NCI-H446 treated with DMSO at 0.1 percent for 48 hours (cell line): ENCODE data around the gene GLRX5.

Source experiments
- DNase-seq: peaks from one replicate; lab custom pipeline; 2025; lab: John Stamatoyannopoulos, UW

The GLRX5 gene

DNA sequence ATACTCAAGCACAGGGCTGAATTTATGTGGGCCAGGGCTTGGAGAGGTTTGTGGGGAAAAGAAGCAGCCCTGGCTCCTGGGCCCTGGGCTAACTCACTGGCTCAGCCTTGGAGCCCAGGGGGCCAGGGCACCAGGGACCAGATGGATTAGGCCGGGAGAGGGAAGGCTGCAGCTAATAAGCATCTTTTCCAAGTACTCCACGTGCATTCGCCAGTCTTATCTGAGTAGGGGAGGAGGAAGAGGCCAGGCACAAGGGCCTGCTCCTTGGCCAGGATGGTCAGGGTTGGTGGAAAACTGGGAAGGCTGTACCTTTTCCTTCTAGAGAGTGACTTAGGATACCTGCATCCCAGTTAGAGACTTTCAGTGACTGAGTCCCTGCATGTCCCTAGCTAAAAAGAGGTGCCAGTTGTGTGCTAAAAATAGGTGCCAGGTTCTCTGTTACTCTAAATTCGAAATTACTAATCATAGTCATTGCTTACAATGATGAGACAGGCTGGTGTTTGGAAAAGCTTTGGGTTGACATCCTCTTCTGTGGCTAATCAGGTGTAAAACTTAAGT lies 1.3 kb downstream of the GLRX5 start:
- no peak for DNase-seq

DNA sequence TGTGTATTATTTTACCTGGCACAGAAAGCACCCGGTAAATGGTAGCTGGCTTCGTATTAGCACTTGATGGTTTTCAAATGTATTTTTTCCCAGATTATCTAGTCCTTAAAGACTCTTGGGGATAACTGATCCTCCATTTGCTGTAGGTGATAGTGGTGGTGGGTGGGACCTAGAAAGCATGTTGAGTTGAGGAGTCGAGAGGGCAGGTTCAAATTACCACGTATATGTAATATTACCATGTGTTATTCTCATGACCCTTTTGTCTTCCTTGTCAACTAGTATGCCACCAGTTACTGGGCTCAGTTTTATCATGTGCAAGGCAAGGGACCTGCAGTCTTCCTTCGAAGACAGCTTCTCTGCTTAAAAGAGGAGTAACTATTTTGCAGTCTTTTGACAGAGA lies 1.8 kb downstream of the GLRX5 start:
- no peak for DNase-seq

DNA sequence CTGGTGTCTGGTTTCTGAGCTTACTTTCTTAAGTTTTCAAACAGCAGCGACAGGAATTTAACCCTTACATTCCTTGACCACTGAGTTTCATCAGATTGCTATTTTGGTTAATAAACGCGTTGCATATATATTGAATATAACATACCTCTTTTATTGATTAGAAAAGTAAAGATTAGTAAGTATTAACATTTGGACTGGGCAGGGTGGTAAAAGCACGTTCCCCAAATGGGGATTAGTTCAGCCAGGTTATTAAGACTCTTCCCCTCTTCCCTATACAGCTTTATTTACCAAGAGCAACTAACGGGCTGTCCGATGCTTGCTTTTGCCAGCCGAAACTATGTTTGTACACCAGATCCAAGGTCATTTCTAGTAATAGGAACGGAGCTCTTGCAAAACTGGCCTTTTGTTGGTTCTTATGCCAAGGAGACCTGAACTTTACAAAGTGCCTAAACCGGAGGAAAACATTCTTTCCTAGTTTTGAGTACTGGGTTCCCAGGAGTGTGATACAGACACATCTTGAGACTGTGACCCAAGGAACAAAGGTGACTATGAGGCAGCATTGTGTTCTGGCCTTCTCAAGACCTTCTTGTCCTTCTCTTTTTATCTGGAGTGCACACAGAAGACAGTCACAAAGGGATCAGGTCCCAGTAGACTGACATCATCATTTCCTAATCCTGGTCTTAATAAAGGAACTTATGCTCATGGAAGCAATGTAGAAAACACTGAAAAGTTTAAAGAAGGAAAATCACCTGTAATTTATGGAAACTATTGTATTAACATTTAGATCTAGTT lies 2.6 kb downstream of the GLRX5 start:
- DNase-seq, result no peak

DNA sequence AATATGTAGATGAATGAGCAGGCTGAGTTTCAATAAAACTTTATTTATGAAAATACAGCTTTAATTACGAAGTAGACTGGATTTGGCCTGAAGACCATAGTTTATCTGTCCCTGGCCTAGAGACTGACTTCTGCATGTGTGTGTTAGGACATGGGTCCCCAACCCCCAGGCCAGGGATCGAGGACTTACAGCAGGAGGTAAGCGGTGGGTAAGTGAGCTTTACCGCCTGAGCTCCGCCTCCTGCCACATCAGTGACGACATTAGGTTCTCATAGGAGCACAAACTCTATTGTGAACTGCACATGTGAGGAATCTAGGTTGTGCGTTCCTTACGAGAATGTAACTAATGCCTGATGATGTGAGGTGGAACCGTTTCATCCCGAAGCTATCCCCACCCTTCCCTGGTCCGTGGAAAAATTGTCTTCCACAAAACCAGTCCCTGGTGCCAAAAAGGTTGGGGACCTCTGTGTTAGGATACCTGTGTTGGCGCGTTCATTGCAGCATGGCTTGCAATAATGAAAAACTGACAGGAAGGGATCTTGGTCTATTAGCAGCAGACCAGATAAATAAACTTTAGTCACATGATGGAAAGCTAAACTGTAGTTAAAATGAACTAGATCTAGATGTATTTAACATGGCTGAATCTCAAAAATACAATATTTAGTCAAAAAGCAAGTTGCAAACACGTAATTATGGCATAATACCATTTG lies 4.1 kb downstream of the GLRX5 start:
- no peak for DNase-seq

DNA sequence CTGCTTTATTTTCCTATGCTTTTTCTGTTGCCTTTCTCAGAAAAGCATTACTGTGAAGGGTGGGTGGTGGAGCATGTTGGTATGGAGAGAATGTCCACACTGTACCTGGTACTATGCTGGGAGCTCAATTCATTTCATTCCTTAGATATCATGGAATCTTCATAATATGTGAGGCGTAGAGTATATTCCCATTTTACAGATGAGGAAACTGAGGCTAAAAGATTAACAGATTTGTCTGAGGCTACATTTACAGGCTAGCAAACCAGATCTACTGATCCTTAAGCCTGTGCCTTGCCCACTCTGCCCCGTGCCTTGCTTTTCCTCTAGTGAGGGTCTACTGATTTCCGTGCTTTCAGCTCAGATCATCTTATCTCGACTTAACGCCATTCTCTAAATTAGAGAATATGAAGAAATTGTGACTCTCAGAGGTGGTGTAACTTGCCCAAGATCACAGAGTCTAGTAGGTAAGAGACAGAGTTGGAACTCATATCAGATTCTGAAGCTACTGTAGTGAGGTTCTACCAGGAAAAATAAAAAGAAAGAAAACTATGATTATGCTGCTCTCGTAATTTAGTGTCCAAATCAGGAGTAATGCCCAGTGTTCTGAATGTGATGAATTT lies 5.5 kb downstream of the GLRX5 start:
- no peak for DNase-seq

DNA sequence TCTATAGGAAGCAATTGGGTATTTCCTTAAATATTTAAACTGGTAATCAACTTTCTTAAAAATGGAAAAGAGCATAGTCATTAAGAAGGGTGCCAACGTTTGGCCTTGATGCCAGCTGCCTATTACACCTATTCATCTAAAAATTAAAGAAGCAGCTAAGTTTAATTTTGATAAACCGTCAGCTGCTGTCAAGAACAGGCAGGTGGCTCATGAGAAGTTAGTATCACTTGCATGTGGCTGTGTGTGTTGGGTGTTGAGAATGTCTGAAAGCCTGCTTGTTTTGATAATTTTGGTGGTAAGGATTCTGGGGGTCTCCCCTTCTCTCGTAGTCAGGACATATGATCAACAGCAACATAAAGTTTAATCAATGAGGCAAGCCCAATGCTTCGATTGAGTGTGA lies 6.5 kb downstream of the GLRX5 start:
- DNase-seq, result no peak

DNA sequence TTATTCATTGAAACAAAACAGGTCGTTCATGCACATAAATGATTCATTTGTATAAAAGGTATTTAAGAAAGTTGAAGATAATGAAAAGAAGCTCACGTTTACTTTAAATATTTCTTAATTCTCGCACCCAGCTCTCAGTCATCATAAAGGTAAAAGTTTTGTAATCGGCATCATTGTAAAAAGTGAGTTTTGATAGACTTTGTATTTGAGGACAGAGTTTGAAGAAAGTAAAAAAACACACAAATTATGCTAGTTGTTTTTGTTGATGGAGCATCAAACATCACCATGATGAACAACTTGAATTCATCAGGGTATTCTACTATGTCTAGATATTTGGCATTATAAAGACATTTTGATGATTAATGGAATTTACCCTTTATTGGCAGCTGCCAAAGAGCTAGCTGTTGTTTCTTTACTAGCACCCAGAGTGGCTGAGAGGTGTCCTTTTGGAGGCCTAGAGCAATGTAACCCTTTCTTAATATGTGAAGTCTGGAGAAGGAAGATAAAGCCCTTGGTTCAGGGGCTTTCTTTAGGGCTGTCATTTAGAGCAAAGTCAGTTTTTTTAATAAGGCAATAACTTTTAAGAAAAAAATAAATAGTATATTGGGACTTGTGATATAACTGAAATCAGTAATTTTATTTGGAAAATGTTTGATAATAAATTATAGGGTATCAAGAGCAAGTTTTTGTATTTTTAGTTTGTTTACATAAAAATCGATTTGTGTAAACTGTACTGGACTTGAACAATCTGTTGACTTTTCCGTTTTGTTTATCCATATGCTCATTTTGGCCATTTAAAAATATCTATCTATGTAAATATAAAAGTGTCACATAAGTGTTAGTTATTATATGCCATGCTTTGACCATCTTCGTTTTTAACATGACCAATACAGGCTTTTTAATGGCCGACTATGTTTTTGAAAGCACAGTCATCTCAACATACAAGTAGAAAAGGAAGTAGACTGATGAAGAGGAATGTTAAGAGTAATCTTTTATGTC lies 7.4 kb downstream of the GLRX5 start:
- no peak for DNase-seq

DNA sequence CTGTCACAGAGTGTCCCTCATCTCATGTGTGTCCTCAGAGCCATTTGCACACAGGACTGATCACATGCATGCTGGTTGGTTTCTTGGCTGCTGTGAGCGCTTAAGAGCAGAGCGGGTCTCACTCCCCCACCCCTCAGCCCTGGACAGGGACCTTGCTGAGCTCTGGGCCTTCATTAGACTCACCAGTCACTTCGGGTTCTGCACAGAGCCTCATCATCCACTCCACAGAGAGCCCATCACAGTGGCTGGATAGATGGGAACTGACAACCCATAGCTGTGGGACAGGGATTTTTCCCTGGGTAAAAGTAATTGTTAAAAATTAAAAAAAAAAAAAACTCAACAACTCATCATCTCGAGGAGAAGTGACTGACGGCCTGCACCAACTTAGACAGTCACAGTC lies 8.2 kb downstream of the GLRX5 start:
- DNase-seq, result no peak

DNA sequence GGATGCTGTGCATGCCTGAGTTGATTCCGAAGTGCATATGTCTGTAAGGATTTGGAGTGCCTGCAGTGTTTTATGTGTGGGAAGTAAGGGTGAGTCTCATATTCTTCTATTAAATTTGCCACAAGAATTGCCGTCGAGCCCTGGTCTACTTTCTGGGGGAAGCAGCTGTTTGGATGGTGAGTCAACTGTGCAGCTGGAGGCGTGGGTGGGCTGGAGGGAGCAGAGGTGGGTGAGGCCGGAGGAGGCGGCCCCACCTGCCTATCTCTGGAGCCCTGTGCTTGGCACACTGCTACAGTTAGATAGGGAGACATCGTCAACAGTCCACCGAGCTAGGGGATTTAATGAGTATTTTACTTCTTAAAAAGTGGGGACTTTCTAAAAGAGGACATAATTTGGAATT lies 9.7 kb downstream of the GLRX5 start:
- DNase-seq, result no peak

DNA sequence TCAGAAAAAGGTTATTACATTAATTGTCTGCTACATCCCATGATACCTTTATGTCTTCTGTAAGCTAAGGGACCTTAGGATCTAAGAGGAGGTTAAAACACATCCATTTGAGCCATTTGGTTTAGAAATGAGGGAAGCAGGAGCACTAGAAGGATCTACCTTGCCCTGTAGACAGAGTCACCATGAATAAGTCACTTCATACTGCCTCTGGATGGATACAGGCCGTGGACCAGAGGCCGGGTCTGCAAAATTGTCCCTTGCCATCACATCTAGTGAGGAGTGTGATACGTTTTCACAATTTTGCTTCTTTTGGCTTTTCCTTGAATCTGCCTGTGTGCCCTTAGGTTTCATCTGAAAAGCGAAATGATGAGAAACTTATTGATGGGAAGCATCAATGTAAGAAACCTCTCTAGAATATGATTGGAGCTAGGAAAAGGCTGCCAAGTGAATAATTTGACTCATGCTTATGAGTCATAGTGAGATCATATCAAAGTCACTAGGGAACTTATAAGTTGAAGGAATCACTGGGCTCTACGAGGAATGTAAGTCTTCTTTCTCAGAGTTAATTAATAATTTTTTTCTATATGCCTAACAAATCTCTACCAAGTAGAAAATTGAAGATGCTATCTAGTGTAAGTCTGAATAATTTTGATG lies 10.8 kb downstream of the GLRX5 start:
- no peak for DNase-seq

DNA sequence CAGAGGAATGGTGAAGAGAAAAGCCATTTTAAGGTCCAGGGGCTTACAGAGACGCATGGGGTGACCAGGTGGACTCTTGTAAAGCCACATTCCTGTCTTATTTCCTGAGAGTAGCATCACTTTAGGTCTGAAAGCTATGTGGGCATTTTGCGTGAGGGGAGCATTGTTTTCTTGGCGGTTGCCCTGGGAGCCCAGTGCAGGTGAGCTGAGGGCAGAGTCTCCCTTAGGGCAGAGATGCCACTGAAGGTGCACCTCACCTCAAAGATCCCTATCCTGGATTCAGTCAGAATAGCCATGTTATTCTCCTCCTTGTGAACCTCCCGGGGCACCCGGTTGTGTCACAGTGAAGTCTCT lies 12.4 kb downstream of the GLRX5 start:
- no peak for DNase-seq

DNA sequence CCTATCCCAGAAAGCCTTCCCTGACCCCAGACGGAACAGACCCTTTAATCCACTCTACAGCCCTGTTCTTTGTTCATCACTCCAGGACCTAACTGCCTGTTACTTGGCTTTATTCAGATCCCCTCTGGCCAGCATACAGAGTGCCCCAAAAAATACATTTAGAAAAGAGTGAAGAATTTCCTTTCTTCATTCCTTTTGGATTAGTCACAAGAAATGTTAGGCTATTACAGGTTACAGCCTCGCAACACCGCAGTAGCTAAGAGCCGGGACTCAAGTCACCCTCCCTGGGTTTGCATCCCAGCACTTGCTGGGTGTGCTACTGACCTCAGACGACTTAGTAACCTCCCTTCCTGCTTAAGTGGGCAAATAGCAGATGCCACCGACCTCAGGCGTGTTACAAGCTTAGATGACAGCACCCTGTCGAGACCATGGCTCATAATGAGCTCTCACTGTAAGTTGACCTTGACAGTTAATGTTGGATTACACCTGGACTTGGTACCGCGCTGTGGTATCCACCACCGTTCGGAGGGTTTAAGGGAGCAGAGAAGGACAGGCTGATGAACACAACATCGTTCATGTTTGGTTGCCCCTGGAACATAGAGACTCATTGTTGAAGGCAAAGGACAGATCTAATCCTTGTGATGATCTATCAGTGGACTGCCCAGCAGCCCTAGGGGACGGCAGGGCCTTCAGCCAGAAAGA lies 12.9 kb downstream of the GLRX5 start:
- DNase-seq, result no peak

DNA sequence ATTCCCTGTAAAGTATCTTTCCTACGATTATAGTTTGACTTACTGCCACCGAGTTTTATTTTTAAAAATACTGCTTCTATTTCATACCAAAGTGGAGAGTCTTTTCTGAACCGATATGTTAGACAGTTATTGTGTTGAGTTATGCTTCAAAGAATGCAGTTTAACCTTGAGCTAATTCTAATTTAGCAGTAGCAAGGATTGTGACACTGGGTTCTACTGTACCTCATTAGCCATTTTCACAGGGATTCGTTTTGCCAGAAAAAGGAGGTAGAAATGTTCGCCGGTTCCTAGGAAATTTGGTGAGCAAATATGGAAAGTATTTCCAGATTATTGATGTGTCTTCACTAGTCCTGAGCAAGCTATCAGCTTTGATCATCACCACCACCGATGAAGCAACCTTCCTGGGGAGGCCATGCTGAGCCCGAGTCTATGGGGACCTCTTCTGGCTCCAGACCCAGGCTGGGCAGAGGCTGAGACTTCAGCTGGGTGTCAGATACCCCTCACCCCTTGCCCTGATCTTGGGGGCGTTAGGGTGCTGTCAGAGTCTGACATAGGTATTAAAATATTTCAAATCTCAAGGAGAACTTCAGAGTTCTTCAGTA lies 13.6 kb downstream of the GLRX5 start:
- DNase-seq, result no peak

DNA sequence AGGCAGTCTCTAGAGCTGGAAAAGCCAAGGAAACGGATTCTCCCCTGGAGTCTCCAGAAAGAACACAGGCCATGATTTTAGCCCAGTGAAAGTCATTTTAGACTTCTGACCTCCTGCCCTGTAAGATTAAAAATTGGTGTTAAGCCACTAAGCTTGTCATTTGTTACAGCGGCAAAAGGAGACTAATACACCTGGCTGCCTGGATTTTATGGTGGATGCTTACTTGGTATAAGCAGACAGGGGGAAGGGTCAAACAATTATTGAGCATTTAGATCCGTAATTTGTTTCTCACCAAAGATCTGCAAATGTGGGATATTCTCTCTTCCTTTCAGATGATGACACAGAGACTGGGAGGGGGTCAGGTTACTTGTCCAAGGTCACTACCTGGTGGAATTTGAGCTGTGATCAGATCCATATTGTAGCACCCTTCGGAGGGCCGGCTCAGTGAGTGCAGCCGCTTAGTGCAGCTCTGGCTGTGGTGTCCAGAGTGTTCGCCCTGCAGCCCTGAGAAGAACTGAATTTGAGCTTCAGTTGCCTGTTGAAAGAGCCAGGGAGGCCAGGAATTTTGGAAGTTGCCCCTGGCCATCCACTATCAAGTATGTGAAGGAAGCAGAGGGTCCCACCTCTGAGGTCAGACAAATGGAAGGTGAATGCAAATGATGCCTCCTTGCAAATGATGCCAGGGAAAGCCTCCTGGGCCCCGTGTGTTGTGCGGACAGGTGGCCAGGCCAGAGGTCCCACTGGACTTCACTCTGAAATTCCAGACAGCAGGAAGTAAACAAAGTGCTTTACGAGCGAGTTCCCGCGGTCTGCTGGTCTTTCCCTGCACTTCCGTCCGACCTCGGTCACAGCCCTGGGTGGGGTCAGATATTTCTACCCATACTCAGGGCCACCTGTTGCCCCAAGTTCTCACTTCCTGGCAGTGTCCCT lies 15.1 kb downstream of the GLRX5 start:
- no peak for DNase-seq

DNA sequence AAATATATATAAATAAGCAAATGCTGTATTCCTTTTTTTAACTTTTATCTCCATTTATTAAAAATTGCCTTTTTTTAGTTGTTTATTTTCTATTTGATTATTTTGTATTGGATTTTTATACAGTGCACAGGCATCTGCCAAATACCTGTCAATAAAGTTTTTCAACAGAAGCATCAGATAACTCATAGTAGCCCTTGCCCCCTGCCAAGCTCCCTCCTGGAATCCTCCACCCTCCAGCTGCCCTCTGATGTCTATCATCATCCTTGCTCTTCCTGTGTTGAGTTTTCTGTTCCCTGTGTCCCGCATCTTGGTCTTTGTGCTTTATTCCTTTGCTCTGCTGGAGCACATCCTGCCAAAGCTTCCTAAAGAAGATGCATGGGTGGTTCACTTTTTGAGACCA lies 16.6 kb downstream of the GLRX5 start:
- DNase-seq, result no peak

DNA sequence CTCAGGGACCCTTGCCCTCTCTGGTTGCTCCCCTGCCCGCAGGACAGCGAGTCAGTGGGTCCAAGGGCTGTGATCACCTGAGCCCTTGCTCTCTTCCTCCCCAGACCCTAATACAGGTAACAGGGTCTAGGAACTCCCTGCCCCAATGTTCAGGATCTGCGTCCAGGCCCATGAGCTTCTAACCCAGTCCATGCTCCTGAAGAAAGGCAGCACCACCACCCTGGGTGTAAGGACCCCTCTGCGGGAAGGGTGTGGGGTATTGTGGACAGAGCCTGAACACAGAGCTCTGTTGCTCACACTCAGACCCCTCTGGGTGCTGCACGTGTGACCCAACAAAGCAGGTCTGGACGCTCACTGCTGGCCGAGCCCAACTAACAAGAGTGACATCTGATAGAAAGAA lies 18.3 kb downstream of the GLRX5 start:
- DNase-seq, result no peak

DNA sequence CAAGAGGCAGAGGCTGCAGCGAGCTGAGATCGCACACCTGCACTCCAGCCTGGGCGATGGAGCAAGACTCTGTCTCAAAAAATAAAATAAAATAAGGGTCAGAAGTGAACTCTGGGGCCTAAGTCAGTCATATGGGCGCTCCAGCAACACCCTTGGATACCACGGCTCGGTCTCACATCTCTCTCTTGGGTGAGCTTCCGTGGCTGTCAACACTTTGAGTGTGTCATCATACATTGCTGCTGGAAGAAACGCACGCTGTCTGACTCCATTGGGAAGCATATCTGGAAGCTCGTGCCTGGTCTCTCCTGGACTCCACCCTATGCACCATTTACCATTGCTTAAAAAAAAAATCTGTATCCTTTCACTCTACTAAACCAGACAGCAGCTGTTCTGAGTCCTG lies 20.2 kb downstream of the GLRX5 start:
- DNase-seq, result no peak

DNA sequence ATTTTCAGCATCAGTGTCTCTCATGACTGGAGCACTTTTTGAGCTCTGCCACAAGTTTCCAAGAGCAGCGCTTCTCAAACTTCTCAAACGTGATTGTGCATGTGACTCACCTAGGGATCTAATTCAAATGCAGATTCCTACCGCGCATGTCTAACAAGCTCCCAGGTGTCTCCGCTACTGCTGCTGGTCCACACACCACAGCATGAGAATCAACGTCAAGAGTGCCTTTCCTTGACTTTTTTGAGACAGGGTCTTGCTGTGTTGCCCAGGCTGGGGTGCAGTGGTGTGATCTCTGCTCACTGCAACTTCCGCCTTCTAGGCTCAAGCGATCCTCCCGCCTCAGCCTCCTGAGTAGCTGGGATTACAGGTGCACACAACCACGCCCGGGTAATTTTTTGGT lies 22.4 kb downstream of the GLRX5 start:
- no peak for DNase-seq

DNA sequence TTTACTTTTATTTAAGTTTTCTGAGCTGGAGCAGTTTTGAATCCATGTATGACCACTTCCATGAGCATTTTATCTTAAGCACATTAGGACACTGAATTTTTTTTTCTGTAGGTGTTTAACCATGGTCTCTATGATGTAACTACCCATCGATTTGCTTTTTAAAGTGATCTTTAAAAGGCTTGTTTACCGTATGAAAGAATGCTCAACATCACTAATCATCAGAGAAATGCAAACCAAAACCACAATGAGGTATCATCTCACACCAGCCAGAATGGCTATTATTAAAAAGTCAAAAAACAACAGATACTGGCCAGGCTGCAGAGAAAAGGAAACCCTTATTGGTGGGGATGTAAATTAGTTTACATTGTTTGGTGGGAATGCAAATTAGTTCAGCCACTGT lies 23.0 kb downstream of the GLRX5 start:
- no peak for DNase-seq
